Kidney (tissue), 14 donors: ENCODE results near the gene SLC39A3. TPM values are rescaled to one million over a fixed set of nuclear protein-coding genes. Genes with fewer than 3 reads are reported as not detected.

Experiments
- DNase-seq, 5 donors: peaks; one replicate each; pipeline ENCODE4 v3.0.0-alpha.2; 2013 to 2020
- FAIRE-seq: peaks from 2 replicates; lab custom pipeline; 2012; peaks lifted over from hg19 to GRCh38; lab: Jason Lieb, UNC
- H3K27ac ChIP-seq, 2 donors: one replicate each; pipeline ENCODE4 v1.7.0; 2013; ENCODE audit warnings: low read depth in 2 of 2, low read length in 2 of 2, inconsistent platforms in 1 of 2
- H3K27me3 ChIP-seq: one replicate; pipeline ENCODE4 v1.7.1; 2013; ENCODE audit warnings: low read length, inconsistent platforms; ENCODE audit not compliant: control insufficient read depth, insufficient read depth
- H3K36me3 ChIP-seq, 3 donors: one replicate each; pipeline versions ENCODE4 v1.7.0 to v1.7.1; 2013; ENCODE audit warnings: low read length in 3 of 3, control low read depth in 1 of 3, inconsistent platforms in 1 of 3; ENCODE audit not compliant: insufficient read depth in 3 of 3, control insufficient read depth in 2 of 3
- H3K4me1 ChIP-seq, 3 donors: one replicate each; pipeline versions ENCODE4 v1.7.0 to v1.7.1; 2013; ENCODE audit warnings: low read length in 3 of 3, inconsistent platforms in 1 of 3, low read depth in 1 of 3; ENCODE audit not compliant: control insufficient read depth in 2 of 3, insufficient read depth in 2 of 3
- H3K4me3 ChIP-seq, 3 donors: one replicate each; pipeline versions ENCODE4 v1.7.0 to v1.8.1; 2013; ENCODE audit warnings: low read length in 3 of 3, control low read depth in 1 of 3, inconsistent platforms in 1 of 3
- H3K9ac ChIP-seq, 3 donors: one replicate each; pipeline versions ENCODE4 v1.7.0 to v1.7.1; 2013; ENCODE audit warnings: low read length in 3 of 3, control low read depth in 1 of 3, inconsistent platforms in 1 of 3
- H3K9me3 ChIP-seq, 3 donors: one replicate each; pipeline versions ENCODE4 v1.7.0 to v1.7.1; 2013; ENCODE audit warnings: low read length in 3 of 3, control low read depth in 1 of 3, inconsistent platforms in 1 of 3; ENCODE audit not compliant: control insufficient read depth in 2 of 3, insufficient read depth in 1 of 3
- CTCF ChIP-seq: IDR thresholded peaks from 3 replicates; pipeline ENCODE4 v1.5.1; 2012; ENCODE audit warnings: mild to moderate bottlenecking, moderate library complexity, borderline replicate concordance; ENCODE audit not compliant: insufficient read depth; ENCODE audit errors: extremely low read depth
- intact Hi-C: fragments of 100-400 bp; cut with DNase I; formaldehyde crosslinking; loops from one replicate; pipeline ENCODE4 v1.11.1; 2022
- polyA plus RNA-seq: library from polyadenylated mRNA; stranded (reverse); fragments of 350-450 nt; fragmentation: Illumina TruSeq; extraction: RNeasy Lipid Tissue Mini Kit (QIAGEN cat#74804); gene quantifications from one replicate; pipeline ENCODE4 v1.2.3, GENCODE V29; 2014; ENCODE audit warnings: low read depth, low replicate concordance; ENCODE audit not compliant: insufficient read depth
- total RNA-seq: library from RNA; stranded (reverse); fragmentation: NEBNext Ultra II Directional; extraction: Animal tissue kit (Norgen Biotek cat#: 25700); gene quantifications from one replicate; pipeline ENCODE4 v1.2.1, GENCODE V29; 2021
- donor health status: control.
- donor health status: control.
- donor health status: control.
- donor health status: control.
- donor health status: control.
- donor health status: DM: yes; HTN: yes; CAD: no.
- donor health status: Normal renal cell carcinoma (clear cell type).

The SLC39A3 gene
- total and polyA plus RNA-seq, 2 donors from 2014 or later = 31.1 to 38.0 TPM

GRCh38 chr19:2758601-2759313 lies 18.9 kb upstream of the SLC39A3 start:
- DNase-seq (no peak), FAIRE-seq (no peak)
- H3K4me1 ChIP-seq = no peaks in the 10 kb centered on the region
- no peaks in the 10 kb centered on the region for H3K9me3 ChIP-seq
- no peak overlapping the region for H3K9ac ChIP-seq
- H3K27ac ChIP-seq = no peak overlapping the region
- H3K36me3 ChIP-seq = peaks cover 0 to 15% (median 12%) of the 10 kb centered on the region in 3 donors
- no peak for TF ChIP-seq CTCF
- no peak overlapping the region for H3K4me3 ChIP-seq
- intact Hi-C loops = no loop called here
- H3K27me3 ChIP-seq = no peaks in the 10 kb centered on the region

GRCh38 chr19:2756921-2757881 lies 17.4 kb upstream of the SLC39A3 start:
- peaks cover 0 to 13% (median 9%) of the 10 kb centered on the region in 3 donors for H3K36me3 ChIP-seq
- no peak overlapping the region for H3K9ac ChIP-seq
- no peak for FAIRE-seq
- H3K4me3 ChIP-seq = no peak overlapping the region
- H3K27ac ChIP-seq = no peak overlapping the region
- intact Hi-C loops = no loop called here
- DNase-seq = no peak
- no peaks in the 10 kb centered on the region for H3K4me1 ChIP-seq
- TF ChIP-seq CTCF = no peak
- H3K9me3 ChIP-seq = no peaks in the 10 kb centered on the region
- no peaks in the 10 kb centered on the region for H3K27me3 ChIP-seq

GRCh38 chr19:2756477-2756876 lies 16.7 kb upstream of the SLC39A3 start:
- H3K9me3 ChIP-seq = no peaks in the 10 kb centered on the region
- FAIRE-seq (no peak), DNase-seq (no peak)
- H3K4me1 ChIP-seq = no peaks in the 10 kb centered on the region
- H3K27ac ChIP-seq = no peak overlapping the region
- no peaks in the 10 kb centered on the region for H3K27me3 ChIP-seq
- no peak overlapping the region for H3K9ac ChIP-seq
- no peak overlapping the region for H3K4me3 ChIP-seq
- no peak for TF ChIP-seq CTCF
- H3K36me3 ChIP-seq = peaks cover 0 to 13% (median 7%) of the 10 kb centered on the region in 3 donors
- intact Hi-C loops = no loop called here
